Thoracic aorta (tissue), 2 donors: ENCODE measurements around the gene C19orf81. TPM values are rescaled to one million over a fixed set of nuclear protein-coding genes. Genes with fewer than 3 reads are reported as not detected.

Source experiments
- ATAC-seq: fragments of 150-250 bp; one replicate; pipeline ENCODE4 v1.8.0; 2017; ENCODE audit warnings: low read depth; ENCODE audit not compliant: insufficient number of reproducible peaks, low FRiP score
- DNase-seq: peaks from one replicate; pipeline ENCODE4 v3.0.0-alpha.2; 2020; ENCODE audit warnings: low spot score
- H3K27ac ChIP-seq, 2 donors: fragments of 200-600 bp; sonication (generic); 1 replicate in 1 of 2; 2 replicates in 1 of 2; pipeline ENCODE4 v1.5.1; 2016; ENCODE audit warnings: mild to moderate bottlenecking in 2 of 2, moderate library complexity in 2 of 2
- H3K27me3 ChIP-seq: fragments of 200-600 bp; sonication (generic); replicated peaks from 2 replicates; pipeline ENCODE4 v1.6.0; 2016; ENCODE audit warnings: mild to moderate bottlenecking; ENCODE audit not compliant: insufficient read depth
- H3K36me3 ChIP-seq: fragments of 200-600 bp; sonication (generic); one replicate; pipeline ENCODE4 v1.5.1; 2016
- H3K4me1 ChIP-seq, 2 donors: fragments of 200-600 bp; sonication (generic); 1 replicate in 1 of 2; 2 replicates in 1 of 2; pipeline versions ENCODE4 v1.5.1 to v1.6.0; 2016; ENCODE audit warnings: low read depth in 2 of 2, mild to moderate bottlenecking in 1 of 2; ENCODE audit not compliant: control insufficient read depth in 1 of 2
- H3K4me3 ChIP-seq: fragments of 200-600 bp; sonication (generic); 2 replicates; pipeline ENCODE4 v1.5.1; 2016; ENCODE audit warnings: mild to moderate bottlenecking
- H3K9me3 ChIP-seq: fragments of 200-600 bp; sonication (generic); 2 replicates; pipeline ENCODE4 v1.5.1; 2016
- total RNA-seq, 2 donors: library from RNA; depleted of rRNA; stranded (reverse); fragments of >200 nt; gene quantifications; one replicate each; pipeline versions ENCODE4 v1.1.0 to v1.2.3, GENCODE V29; 2016
- TF ChIP-seq, protein P1 (sequence below): fragments of 200-600 bp; sonication (generic); IDR thresholded peaks from one replicate; pipeline ENCODE4 v1.5.1; 2019; ENCODE audit warnings: antibody characterized with exemption

The C19orf81 gene
- total RNA-seq, 2 donors from 2014 or later: not detected

DNA sequence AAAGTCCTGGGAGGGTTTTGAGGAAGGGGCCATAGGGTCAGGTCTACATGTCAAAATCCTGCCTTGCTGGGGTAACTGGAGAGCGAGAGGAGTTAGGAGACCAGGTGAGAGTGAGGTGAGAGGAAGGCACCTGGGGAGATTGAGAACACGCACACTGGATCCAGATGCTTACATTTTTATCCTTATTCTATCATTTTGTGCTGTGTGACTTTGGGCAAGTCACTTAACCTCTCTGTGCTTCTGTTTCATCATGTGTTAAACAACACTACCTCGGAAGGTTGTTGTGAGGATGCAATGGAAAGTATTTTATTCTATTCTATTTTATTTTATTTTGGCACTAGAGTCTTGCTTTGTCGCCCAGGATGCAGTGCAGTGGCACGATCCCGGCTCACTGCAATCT is 3.5 kb downstream of the C19orf81 start:
- TF ChIP-seq, protein P1, sequence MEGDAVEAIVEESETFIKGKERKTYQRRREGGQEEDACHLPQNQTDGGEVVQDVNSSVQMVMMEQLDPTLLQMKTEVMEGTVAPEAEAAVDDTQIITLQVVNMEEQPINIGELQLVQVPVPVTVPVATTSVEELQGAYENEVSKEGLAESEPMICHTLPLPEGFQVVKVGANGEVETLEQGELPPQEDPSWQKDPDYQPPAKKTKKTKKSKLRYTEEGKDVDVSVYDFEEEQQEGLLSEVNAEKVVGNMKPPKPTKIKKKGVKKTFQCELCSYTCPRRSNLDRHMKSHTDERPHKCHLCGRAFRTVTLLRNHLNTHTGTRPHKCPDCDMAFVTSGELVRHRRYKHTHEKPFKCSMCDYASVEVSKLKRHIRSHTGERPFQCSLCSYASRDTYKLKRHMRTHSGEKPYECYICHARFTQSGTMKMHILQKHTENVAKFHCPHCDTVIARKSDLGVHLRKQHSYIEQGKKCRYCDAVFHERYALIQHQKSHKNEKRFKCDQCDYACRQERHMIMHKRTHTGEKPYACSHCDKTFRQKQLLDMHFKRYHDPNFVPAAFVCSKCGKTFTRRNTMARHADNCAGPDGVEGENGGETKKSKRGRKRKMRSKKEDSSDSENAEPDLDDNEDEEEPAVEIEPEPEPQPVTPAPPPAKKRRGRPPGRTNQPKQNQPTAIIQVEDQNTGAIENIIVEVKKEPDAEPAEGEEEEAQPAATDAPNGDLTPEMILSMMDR: no peak
- no peak for ATAC-seq
- H3K36me3 ChIP-seq: no peaks in the 10 kb centered on the region
- no peak overlapping the region for H3K27ac ChIP-seq
- H3K4me3 ChIP-seq: no peak overlapping the region
- H3K9me3 ChIP-seq: peaks cover 10% of the 10 kb centered on the region
- H3K4me1 ChIP-seq: no peaks in the 10 kb centered on the region
- no peak for DNase-seq
- H3K27me3 ChIP-seq: no peaks in the 10 kb centered on the region

DNA sequence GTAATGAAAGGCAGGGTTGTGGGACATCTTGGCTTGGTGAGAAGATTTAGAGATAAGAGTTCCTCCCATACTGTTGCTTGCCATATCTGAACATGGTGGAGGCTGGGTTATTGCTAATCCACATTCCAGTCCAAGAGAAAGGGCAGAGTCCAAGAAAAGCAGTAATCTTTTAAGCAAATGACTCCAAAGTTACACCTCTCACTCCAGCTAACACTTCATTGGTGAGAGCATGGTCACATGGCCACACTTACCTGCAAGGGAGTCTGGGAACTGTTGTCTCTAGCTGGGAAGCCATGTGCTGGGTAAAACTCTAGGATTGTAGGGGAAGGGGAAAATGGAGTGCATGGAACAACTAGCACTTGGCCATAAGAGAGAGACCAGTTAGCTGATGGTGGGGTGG is 5.6 kb downstream of the C19orf81 start:
- TF ChIP-seq, protein P1: no peak
- Histone ChIP-seq H3K27ac (no peak overlapping the region), H3K4me3 (no peak overlapping the region), H3K9me3 (peaks cover 10% of the 10 kb centered on the region), H3K27me3 (no peaks in the 10 kb centered on the region), H3K4me1 (peaks cover 0 to 5% of the 10 kb centered on the region in 2 donors), H3K36me3 (no peaks in the 10 kb centered on the region)
- no peak for ATAC-seq
- DNase-seq: no peak

DNA sequence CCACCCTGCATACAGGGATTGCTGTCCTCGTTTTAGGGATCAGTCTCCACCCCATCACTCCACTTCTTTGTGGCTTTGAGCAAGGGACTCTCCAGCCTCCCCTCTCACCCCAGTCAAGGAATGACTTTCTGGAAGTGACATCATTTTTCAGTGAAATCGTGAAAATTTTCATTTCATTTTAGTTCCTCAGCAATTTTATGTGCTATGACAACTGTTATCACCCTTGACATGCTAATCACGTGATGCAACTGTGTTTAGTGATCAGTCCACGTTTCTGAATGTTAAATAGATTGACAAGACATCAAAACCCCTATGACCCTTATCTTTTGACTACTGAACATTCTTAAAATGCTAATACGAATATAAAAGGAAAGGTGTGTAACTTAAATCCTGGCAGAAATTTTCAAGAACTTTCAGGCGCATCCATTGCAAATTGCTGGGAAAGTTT is 8.0 kb downstream of the C19orf81 start:
- H3K9me3 ChIP-seq: peaks cover 10% of the 10 kb centered on the region
- no peaks in the 10 kb centered on the region for H3K27me3 ChIP-seq
- H3K4me1 ChIP-seq: peaks cover 0 to 5% of the 10 kb centered on the region in 2 donors
- H3K4me3 ChIP-seq: no peak overlapping the region
- H3K36me3 ChIP-seq: no peaks in the 10 kb centered on the region
- no peak for DNase-seq
- no peak for ATAC-seq
- no peak overlapping the region for H3K27ac ChIP-seq
- TF ChIP-seq, protein P1: no peak

DNA sequence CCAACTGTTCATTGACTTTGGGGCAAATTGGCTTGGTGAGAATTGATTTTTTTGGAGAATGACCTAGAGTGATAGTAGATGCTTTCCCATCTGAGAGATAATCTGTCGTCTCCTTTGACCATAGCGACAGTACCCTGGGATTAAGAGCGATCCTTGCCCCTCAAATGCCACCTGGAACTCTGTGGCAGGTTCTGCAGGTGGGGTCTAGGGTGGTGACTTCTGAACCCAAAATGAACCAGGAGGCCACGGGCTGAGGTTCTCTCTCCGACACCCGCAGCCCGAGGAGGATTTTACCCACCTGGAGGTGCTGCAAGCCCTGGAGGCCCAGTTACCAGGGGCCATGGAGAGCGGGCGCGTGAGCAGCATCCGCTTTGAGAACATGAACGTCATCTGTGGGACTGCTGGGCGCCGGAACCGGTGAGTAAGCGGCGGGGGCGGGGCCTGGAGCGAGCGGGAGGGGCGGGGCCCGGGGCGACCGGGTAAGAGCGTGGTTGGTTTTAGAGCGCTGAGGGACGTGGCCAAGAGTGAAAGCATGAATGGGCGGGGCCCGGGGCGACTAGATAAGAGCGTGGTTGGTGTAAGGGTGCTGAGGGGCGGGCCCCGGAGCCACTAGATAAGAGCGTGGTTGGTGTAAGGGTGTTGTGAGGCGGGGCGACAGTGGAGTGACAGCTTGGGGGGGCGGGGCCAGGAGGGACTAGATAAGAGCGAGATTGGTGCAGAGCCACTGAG is 8.6 kb downstream of the C19orf81 start:
- Histone ChIP-seq H3K36me3 (no peaks in the 10 kb centered on the region), H3K9me3 (peaks cover 10% of the 10 kb centered on the region), H3K4me1 (peaks cover 0 to 5% of the 10 kb centered on the region in 2 donors), H3K4me3 (peak overlapping the region; percentile 45), H3K27me3 (no peaks in the 10 kb centered on the region), H3K27ac (no peak overlapping the region)
- TF ChIP-seq, protein P1: no peak
- DNase-seq (peak; percentile 54), ATAC-seq (no peak)

DNA sequence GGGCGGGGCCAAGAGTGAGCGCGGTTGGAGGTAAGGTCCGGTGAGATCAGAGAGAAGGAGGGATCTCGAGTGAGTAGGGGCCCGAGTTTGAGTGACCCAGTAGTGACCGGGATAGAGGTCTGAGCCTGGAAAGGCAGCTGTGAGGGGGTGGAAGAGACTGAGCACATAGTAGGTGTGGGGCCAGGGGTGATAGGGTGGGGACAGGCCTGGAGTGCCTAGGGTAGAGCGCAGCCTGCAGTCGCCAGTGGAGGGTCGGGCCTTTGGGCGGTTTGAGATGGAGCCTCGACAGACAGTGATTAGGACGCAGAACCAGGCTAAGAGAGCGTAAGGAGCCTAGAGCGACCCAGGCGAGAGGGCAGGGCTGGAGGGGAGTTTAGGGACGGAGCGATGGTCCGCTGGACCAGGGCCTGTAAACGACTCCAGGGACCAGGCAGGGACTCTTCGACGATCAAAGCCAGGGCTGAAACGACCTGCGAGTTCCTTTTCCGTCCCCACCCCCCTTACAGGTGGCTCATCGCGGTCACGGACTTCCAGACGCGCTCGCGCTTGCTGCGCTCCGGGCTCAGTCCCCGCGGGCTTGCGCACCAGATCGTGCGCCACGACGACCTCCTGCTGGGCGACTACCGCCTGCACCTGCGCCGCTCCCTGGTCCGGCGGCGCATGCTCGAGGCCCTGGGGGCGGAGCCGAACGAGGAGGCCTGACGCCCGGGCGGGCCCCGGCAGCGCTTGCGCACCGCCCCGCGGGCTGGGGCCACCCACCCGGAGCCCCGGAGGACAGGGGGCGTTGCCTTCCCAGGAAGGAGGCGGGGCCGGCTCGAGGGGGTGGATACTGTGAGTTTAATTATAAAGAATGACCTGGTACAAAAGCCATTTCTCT is 9.4 kb downstream of the C19orf81 start:
- no peak overlapping the region for H3K27ac ChIP-seq
- no peaks in the 10 kb centered on the region for H3K36me3 ChIP-seq
- H3K9me3 ChIP-seq: peaks cover 10% of the 10 kb centered on the region
- TF ChIP-seq, protein P1: no peak
- no peaks in the 10 kb centered on the region for H3K27me3 ChIP-seq
- DNase-seq (no peak), ATAC-seq (no peak)
- peak overlapping the region; percentile 45 for H3K4me3 ChIP-seq
- peaks cover 0 to 5% of the 10 kb centered on the region in 2 donors for H3K4me1 ChIP-seq
